ENCODE measurements around the gene FRS3. TPM values are rescaled to one million over a fixed set of nuclear protein-coding genes. Genes with fewer than 3 reads are reported as not detected.

Gene FRS3
- total RNA-seq, 2 experiments from 2014 or later: 4.8 to 6.2 TPM

- DNase-seq (no peak), ATAC-seq (no peak)
- H3K4me3 Mint-ChIP-seq: no peak overlapping the region
- CTCF ChIA-PET: no interaction called here
- no peaks in the 10 kb centered on the region for H3K36me3 Mint-ChIP-seq
- H3K4me1 Mint-ChIP-seq: no peaks in the 10 kb centered on the region
- no peak overlapping the region for H3K27ac Mint-ChIP-seq
- H3K9me3 Mint-ChIP-seq (ENCODE audit: low read depth): no peaks in the 10 kb centered on the region
- no peaks in the 10 kb centered on the region for H3K27me3 Mint-ChIP-seq
These were observed 31.4 kb upstream of the FRS3 start for GRCh38 chr6:41811095-41811494.

GRCh38 chr6:41805830-41806774 is 26.4 kb upstream of the FRS3 start:
- Mint-ChIP-seq H3K27me3 (no peaks in the 10 kb centered on the region), H3K4me1 (no peaks in the 10 kb centered on the region), H3K4me3 (no peak overlapping the region), H3K9me3 (ENCODE audit: low read depth) (no peaks in the 10 kb centered on the region), H3K27ac (no peak overlapping the region), H3K36me3 (no peaks in the 10 kb centered on the region)
- CTCF ChIA-PET: no interaction called here
- ATAC-seq (no peak), DNase-seq (no peak)

- Mint-ChIP-seq H3K27ac (no peak overlapping the region), H3K36me3 (peaks cover 2% of the 10 kb centered on the region), H3K4me1 (peaks cover 10% of the 10 kb centered on the region), H3K9me3 (ENCODE audit: low read depth) (no peaks in the 10 kb centered on the region), H3K27me3 (no peaks in the 10 kb centered on the region), H3K4me3 (no peak overlapping the region)
- DNase-seq (no peak), ATAC-seq (peak; percentile 23)
- CTCF ChIA-PET: interaction anchor here (0.6 to 1.5 kb wide), 9 partner anchors 11 to 405 kb away, joined by 3 to 20 read pairs (median 3); partner anchors contain the start of genes BYSL, MED20 and TOMM6
These were observed 21.7 kb upstream of the FRS3 start for GRCh38 chr6:41801380-41801779.

GRCh38 chr6:41799559-41799911 is 19.8 kb upstream of the FRS3 start:
- DNase-seq (no peak), ATAC-seq (no peak)
- H3K36me3 Mint-ChIP-seq: peaks cover 6% of the 10 kb centered on the region
- H3K27ac Mint-ChIP-seq: no peak overlapping the region
- H3K4me1 Mint-ChIP-seq: peaks cover 26% of the 10 kb centered on the region
- H3K9me3 Mint-ChIP-seq (ENCODE audit: low read depth): no peaks in the 10 kb centered on the region
- CTCF ChIA-PET: interaction anchor here (1.6 to 5.6 kb wide), 2 partner anchors 13 to 245 kb away, joined by 7 to 31 read pairs; partner anchors contain the start of gene TOMM6
- H3K4me3 Mint-ChIP-seq: no peak overlapping the region
- H3K27me3 Mint-ChIP-seq: no peaks in the 10 kb centered on the region

- H3K27me3 Mint-ChIP-seq: no peaks in the 10 kb centered on the region
- DNase-seq (no peak), ATAC-seq (no peak)
- no peaks in the 10 kb centered on the region for H3K9me3 Mint-ChIP-seq (ENCODE audit: low read depth)
- no peak overlapping the region for H3K27ac Mint-ChIP-seq
- CTCF ChIA-PET: interaction anchor here (1.6 to 5.6 kb wide), 2 partner anchors 12 to 246 kb away, joined by 7 to 31 read pairs; partner anchors contain the start of gene TOMM6
- peaks cover 26% of the 10 kb centered on the region for H3K4me1 Mint-ChIP-seq
- no peak overlapping the region for H3K4me3 Mint-ChIP-seq
- H3K36me3 Mint-ChIP-seq: peaks cover 6% of the 10 kb centered on the region
These were observed 19.3 kb upstream of the FRS3 start for GRCh38 chr6:41798901-41799558.

GRCh38 chr6:41796474-41796873 is 16.8 kb upstream of the FRS3 start:
- H3K27me3 Mint-ChIP-seq: no peaks in the 10 kb centered on the region
- H3K27ac Mint-ChIP-seq: peak overlapping the region; percentile 58
- ATAC-seq: peak; percentile 51
- no peak for DNase-seq
- H3K9me3 Mint-ChIP-seq (ENCODE audit: low read depth): no peaks in the 10 kb centered on the region
- H3K4me1 Mint-ChIP-seq: peaks cover 26% of the 10 kb centered on the region
- H3K36me3 Mint-ChIP-seq: peaks cover 15% of the 10 kb centered on the region
- CTCF ChIA-PET: interaction anchor here (0.7 to 18.9 kb wide), 4 partner anchors 10 to 250 kb away, joined by 3 to 340 read pairs (median 17); partner anchors contain the start of genes BYSL, MED20, TAF8 and TOMM6
- H3K4me3 Mint-ChIP-seq: no peak overlapping the region

- Mint-ChIP-seq H3K27me3 (no peaks in the 10 kb centered on the region), H3K27ac (no peak overlapping the region), H3K9me3 (ENCODE audit: low read depth) (no peaks in the 10 kb centered on the region), H3K4me3 (no peak overlapping the region), H3K4me1 (peaks cover 38% of the 10 kb centered on the region), H3K36me3 (peaks cover 33% of the 10 kb centered on the region)
- ATAC-seq (no peak), DNase-seq (no peak)
- CTCF ChIA-PET: interaction anchor here (0.9 to 18.9 kb wide), 4 partner anchors 9 to 254 kb away, joined by 3 to 340 read pairs (median 6); partner anchors contain the start of genes BYSL, MED20 and TAF8
These were observed 12.3 kb upstream of the FRS3 start for GRCh38 chr6:41791984-41792383.

GRCh38 chr6:41791305-41791704 is 11.6 kb upstream of the FRS3 start:
- Mint-ChIP-seq H3K36me3 (peaks cover 33% of the 10 kb centered on the region), H3K4me1 (peaks cover 33% of the 10 kb centered on the region), H3K4me3 (no peak overlapping the region), H3K27ac (no peak overlapping the region), H3K9me3 (ENCODE audit: low read depth) (no peaks in the 10 kb centered on the region), H3K27me3 (no peaks in the 10 kb centered on the region)
- CTCF ChIA-PET: interaction anchor here (0.8 to 18.9 kb wide), 5 partner anchors 10 to 255 kb away, joined by 3 to 340 read pairs (median 4); partner anchors contain the start of genes BYSL, MED20 and TAF8
- DNase-seq: no peak
- ATAC-seq: no peak

- CTCF ChIA-PET: interaction anchor here (0.7 to 18.9 kb wide), 5 partner anchors 9 to 256 kb away, joined by 3 to 340 read pairs (median 3); partner anchors contain the start of gene TAF8
- Mint-ChIP-seq H3K27ac (no peak overlapping the region), H3K36me3 (peaks cover 31% of the 10 kb centered on the region), H3K9me3 (ENCODE audit: low read depth) (no peaks in the 10 kb centered on the region), H3K4me1 (peaks cover 25% of the 10 kb centered on the region), H3K27me3 (no peaks in the 10 kb centered on the region), H3K4me3 (no peak overlapping the region)
- no peak for DNase-seq
- ATAC-seq: no peak
These were observed 10.3 kb upstream of the FRS3 start for GRCh38 chr6:41790045-41790444.

GRCh38 chr6:41789390-41789724 is 9.7 kb upstream of the FRS3 start:
- H3K4me3 Mint-ChIP-seq: peak overlapping the region; percentile 68
- H3K27me3 Mint-ChIP-seq: peaks cover 3% of the 10 kb centered on the region
- peaks cover 22% of the 10 kb centered on the region for H3K4me1 Mint-ChIP-seq
- no peak for DNase-seq
- CTCF ChIA-PET: interaction anchor here (0.7 to 18.9 kb wide), 6 partner anchors 12 to 425 kb away, joined by 3 to 340 read pairs (median 6); partner anchors contain the start of gene TAF8
- no peaks in the 10 kb centered on the region for H3K9me3 Mint-ChIP-seq (ENCODE audit: low read depth)
- peaks cover 29% of the 10 kb centered on the region for H3K36me3 Mint-ChIP-seq
- H3K27ac Mint-ChIP-seq: peak overlapping the region; percentile 71
- ATAC-seq: no peak

- ATAC-seq (peak; percentile 87), DNase-seq (peak; percentile 97)
- Mint-ChIP-seq H3K36me3 (peaks cover 27% of the 10 kb centered on the region), H3K9me3 (ENCODE audit: low read depth) (no peaks in the 10 kb centered on the region), H3K27me3 (peaks cover 9% of the 10 kb centered on the region), H3K4me1 (peaks cover 22% of the 10 kb centered on the region), H3K27ac (peak within 1 kb of the TSS; percentile 97), H3K4me3 (peak within 1 kb of the TSS; percentile 97)
- CTCF ChIA-PET: interaction anchor here (0.9 to 18.9 kb wide), 42 partner anchors 10 to 776 kb away, joined by 3 to 340 read pairs (median 6); partner anchors contain the start of genes BYSL, CCND3, MED20 and MRPS10
These were observed 7.7 kb upstream of the FRS3 start, which contains the start of gene TOMM6 for GRCh38 chr6:41787219-41787917. TOMM6 (plus strand) TSS chr6:41787694; CDS start chr6:41787698, 4 bp downstream.

- CTCF ChIA-PET: interaction anchor here (0.5 to 18.9 kb wide), 42 partner anchors 10 to 777 kb away, joined by 3 to 340 read pairs (median 5); partner anchors contain the start of genes BYSL, CCND3, MED20 and MRPS10
- ATAC-seq (peak; percentile 77), DNase-seq (peak; percentile 90)
- H3K9me3 Mint-ChIP-seq (ENCODE audit: low read depth): no peaks in the 10 kb centered on the region
- peak overlapping the region; percentile 97 for H3K27ac Mint-ChIP-seq
- peaks cover 23% of the 10 kb centered on the region for H3K4me1 Mint-ChIP-seq
- peaks cover 22% of the 10 kb centered on the region for H3K36me3 Mint-ChIP-seq
- peak overlapping the region; percentile 97 for H3K4me3 Mint-ChIP-seq
- peaks cover 12% of the 10 kb centered on the region for H3K27me3 Mint-ChIP-seq
These were observed 6.9 kb upstream of the FRS3 start for GRCh38 chr6:41786451-41787218.
